Measurements from ENCODE around the gene ADCY3. TPM values are rescaled to one million over a fixed set of nuclear protein-coding genes. Genes with fewer than 3 reads are reported as not detected.

ADCY3 gene
- polyA plus RNA-seq, 1 of the 3 experiments (the other 2 are of a cell fraction), result 53.9 TPM

DNA sequence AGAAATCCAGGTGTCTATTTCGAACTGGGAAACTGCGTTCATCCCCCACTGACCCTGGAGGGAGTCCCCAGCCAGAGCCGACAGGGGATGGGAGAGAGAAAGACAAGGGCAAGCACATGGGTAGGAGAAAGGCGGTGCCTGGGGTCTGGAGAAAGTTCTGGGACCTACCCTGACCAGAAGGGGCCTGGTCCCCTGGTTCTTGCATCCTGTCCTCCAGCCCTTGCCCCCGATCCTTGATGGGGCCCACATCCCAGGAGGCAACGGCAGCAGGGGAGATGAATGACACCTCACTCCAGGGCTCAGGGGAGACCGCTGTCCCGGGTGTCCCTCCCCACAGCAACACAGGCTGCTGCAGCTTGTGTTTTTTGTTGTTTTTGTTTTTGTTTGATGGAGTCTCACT lies 4.9 kb downstream of the ADCY3 start (continued):
- TF ChIP-seq, protein P1, sequence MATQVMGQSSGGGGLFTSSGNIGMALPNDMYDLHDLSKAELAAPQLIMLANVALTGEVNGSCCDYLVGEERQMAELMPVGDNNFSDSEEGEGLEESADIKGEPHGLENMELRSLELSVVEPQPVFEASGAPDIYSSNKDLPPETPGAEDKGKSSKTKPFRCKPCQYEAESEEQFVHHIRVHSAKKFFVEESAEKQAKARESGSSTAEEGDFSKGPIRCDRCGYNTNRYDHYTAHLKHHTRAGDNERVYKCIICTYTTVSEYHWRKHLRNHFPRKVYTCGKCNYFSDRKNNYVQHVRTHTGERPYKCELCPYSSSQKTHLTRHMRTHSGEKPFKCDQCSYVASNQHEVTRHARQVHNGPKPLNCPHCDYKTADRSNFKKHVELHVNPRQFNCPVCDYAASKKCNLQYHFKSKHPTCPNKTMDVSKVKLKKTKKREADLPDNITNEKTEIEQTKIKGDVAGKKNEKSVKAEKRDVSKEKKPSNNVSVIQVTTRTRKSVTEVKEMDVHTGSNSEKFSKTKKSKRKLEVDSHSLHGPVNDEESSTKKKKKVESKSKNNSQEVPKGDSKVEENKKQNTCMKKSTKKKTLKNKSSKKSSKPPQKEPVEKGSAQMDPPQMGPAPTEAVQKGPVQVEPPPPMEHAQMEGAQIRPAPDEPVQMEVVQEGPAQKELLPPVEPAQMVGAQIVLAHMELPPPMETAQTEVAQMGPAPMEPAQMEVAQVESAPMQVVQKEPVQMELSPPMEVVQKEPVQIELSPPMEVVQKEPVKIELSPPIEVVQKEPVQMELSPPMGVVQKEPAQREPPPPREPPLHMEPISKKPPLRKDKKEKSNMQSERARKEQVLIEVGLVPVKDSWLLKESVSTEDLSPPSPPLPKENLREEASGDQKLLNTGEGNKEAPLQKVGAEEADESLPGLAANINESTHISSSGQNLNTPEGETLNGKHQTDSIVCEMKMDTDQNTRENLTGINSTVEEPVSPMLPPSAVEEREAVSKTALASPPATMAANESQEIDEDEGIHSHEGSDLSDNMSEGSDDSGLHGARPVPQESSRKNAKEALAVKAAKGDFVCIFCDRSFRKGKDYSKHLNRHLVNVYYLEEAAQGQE (IDR thresholded peaks at IDR 0.05; ENCODE audit: low read depth, low read length), result no peak
- no peak for TF ChIP-seq NFIC (IDR thresholded peaks at IDR 0.05; ENCODE audit: borderline replicate concordance)
- TF ChIP-seq, protein P2, sequence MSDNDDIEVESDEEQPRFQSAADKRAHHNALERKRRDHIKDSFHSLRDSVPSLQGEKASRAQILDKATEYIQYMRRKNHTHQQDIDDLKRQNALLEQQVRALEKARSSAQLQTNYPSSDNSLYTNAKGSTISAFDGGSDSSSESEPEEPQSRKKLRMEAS (IDR thresholded peaks at IDR 0.05; ENCODE audit: low read depth), result no peak

DNA sequence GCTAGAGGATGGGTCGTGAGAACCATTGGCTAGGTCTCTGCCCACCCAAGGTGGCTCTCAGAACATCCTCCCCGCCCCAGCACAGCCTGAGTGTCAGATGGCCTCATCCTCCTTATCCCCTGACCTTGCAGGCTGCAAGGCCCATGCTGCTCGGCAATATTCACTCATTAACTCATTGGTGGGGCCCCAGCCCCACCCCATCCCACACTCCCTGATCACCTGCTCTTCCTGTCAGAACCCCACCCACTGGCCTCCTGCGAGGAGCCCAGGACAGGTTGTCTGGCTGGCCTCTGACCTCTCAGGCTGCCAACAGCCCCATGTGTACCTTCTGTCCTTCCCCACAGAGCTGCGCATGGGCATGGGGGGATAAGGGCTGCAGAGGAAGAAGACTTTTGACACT lies 5.3 kb downstream of the ADCY3 start:
- 0 out of 2 replicates have a peak, but pooled peaks cover 3% of the 10 kb centered on the region for H3K9me3 ChIP-seq
- peaks cover 6% of the 10 kb centered on the region; the same call in 1 of the 2 replicates for H4K20me1 ChIP-seq (ENCODE audit: insufficient read depth)
- no peaks in the 10 kb centered on the region for H3K27me3 ChIP-seq (ENCODE audit: insufficient read depth)
- peaks cover 0 to 5% of the 10 kb centered on the region in 2 experiments for H3K36me3 ChIP-seq (replicated peaks in 1 of 2; ENCODE audit: control insufficient read depth in 1 of 2, insufficient read depth in 2 of 2, low read length in 1 of 2)
- H3K79me2 ChIP-seq (ENCODE audit: insufficient read depth), result peaks cover 12% of the 10 kb centered on the region
- no peak overlapping the region for H3K4me3 ChIP-seq (ENCODE audit: low read depth in 2 of 2, low read length in 1 of 2)
- no peaks in the 10 kb centered on the region for H3K9me2 ChIP-seq
- POLR2A ChIA-PET, result no interaction called here
- DNase-seq, result no peak
- CTCF ChIA-PET, result no interaction called here
- no peak overlapping the region for H3K4me2 ChIP-seq
- H3F3A ChIP-seq (replicated peaks; ENCODE audit: insufficient read depth), result no peaks in the 10 kb centered on the region
- no peak overlapping the region for H3K9ac ChIP-seq
- H3K4me1 ChIP-seq (ENCODE audit: control insufficient read depth in 1 of 2, insufficient read depth in 2 of 2, low read depth in 1 of 2, low read length in 1 of 2), result peaks cover 0 to 25% of the 10 kb centered on the region in 2 experiments; a peak in 1 of 4 replicates
- no peak for TF ChIP-seq TCF12 (IDR thresholded peaks at IDR 0.05)
- no peak for TF ChIP-seq MXI1 (IDR thresholded peaks at IDR 0.05; ENCODE audit: low read depth, low read length)
- TF ChIP-seq NRF1 (IDR thresholded peaks at IDR 0.05; ENCODE audit: low read depth, low read length), result no peak
- TF ChIP-seq FOSL2 (IDR thresholded peaks at IDR 0.05; ENCODE audit: borderline replicate concordance, low read depth), result no peak
- TF ChIP-seq ELF1 (IDR thresholded peaks at IDR 0.05), result no peak
- no peak for TF ChIP-seq FOXJ3 (CRISPR knock-in tag; IDR thresholded peaks at IDR 0.05)
- no peak for TF ChIP-seq RCOR1 (IDR thresholded peaks at IDR 0.05; ENCODE audit: low read length)
- TF ChIP-seq YY1 (IDR thresholded peaks at IDR 0.05; ENCODE audit: low read depth), result no peak
- TF ChIP-seq, protein P1 (IDR thresholded peaks at IDR 0.05; ENCODE audit: low read depth, low read length), result no peak
- TF ChIP-seq GABPA (IDR thresholded peaks at IDR 0.05; ENCODE audit: low read depth), result no peak
- TF ChIP-seq POLR2AphosphoS5 (IDR thresholded peaks at IDR 0.05; ENCODE audit: low read depth, low read length), result no peak
- TF ChIP-seq, protein P3, sequence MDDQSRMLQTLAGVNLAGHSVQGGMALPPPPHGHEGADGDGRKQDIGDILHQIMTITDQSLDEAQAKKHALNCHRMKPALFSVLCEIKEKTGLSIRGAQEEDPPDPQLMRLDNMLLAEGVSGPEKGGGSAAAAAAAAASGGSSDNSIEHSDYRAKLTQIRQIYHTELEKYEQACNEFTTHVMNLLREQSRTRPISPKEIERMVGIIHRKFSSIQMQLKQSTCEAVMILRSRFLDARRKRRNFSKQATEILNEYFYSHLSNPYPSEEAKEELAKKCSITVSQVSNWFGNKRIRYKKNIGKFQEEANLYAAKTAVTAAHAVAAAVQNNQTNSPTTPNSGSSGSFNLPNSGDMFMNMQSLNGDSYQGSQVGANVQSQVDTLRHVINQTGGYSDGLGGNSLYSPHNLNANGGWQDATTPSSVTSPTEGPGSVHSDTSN (IDR thresholded peaks at IDR 0.05), result no peak
- TF ChIP-seq, protein P4, sequence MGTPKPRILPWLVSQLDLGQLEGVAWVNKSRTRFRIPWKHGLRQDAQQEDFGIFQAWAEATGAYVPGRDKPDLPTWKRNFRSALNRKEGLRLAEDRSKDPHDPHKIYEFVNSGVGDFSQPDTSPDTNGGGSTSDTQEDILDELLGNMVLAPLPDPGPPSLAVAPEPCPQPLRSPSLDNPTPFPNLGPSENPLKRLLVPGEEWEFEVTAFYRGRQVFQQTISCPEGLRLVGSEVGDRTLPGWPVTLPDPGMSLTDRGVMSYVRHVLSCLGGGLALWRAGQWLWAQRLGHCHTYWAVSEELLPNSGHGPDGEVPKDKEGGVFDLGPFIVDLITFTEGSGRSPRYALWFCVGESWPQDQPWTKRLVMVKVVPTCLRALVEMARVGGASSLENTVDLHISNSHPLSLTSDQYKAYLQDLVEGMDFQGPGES (IDR thresholded peaks at IDR 0.05; ENCODE audit: low read depth, low read length), result no peak
- TF ChIP-seq, protein P5, sequence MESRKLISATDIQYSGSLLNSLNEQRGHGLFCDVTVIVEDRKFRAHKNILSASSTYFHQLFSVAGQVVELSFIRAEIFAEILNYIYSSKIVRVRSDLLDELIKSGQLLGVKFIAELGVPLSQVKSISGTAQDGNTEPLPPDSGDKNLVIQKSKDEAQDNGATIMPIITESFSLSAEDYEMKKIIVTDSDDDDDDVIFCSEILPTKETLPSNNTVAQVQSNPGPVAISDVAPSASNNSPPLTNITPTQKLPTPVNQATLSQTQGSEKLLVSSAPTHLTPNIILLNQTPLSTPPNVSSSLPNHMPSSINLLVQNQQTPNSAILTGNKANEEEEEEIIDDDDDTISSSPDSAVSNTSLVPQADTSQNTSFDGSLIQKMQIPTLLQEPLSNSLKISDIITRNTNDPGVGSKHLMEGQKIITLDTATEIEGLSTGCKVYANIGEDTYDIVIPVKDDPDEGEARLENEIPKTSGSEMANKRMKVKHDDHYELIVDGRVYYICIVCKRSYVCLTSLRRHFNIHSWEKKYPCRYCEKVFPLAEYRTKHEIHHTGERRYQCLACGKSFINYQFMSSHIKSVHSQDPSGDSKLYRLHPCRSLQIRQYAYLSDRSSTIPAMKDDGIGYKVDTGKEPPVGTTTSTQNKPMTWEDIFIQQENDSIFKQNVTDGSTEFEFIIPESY (IDR thresholded peaks at IDR 0.05; ENCODE audit: borderline replicate concordance, low read depth), result no peak
- no peak for TF ChIP-seq JUND (IDR thresholded peaks at IDR 0.05)
- no peak overlapping the region for H3K27ac ChIP-seq (ENCODE audit: low read depth in 2 of 2, low read length in 1 of 2)
- no peak overlapping the region for H2AFZ ChIP-seq (ENCODE audit: low read depth)
- 98% methylated on average over 5 of the region's 5 CpGs for WGBS (ENCODE audit: low lambda C conversion rate)
